Measurements from ENCODE around the gene FRY.

- TF ChIP-seq CTCF (IDR thresholded peaks at IDR 0.05) (no peak), POLR2A (IDR thresholded peaks at IDR 0.05) (no peak)
Measured at GRCh38 chr13:32031025-32031814, at the start of gene FRY.

Data from Peyer's patch (tissue), 4 donors.